ENCODE data around the gene ANXA9.

Gene ANXA9

DNA sequence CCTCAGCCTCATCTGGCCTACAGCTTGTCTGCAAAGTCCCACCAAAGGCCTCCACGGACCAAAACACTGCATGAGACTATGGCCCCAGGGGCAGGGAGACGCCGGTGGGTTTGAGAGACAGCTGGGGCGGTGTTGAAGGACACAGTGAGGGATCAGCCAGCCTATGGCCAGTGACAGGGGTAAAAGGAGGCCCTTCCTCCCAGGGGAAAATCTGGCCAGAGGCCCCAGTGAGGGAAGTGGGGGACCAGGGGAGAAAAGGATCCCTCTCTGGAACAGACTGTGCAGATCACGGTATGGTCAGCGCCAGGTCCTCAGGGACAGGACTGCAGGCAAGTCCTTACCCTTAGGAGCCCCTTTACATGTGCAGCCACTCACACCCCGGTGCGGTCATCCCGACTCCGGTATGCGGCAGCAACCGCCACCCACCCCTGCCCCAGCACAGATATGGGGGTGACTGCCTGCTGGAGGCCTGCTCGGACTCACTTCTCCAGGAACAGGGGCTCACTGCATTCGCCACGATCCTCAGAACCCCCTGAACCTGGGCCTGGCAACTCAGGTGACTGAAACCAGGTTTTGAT is 8.7 kb upstream of the ANXA9 start:
- no peaks in the 10 kb centered on the region for H3K9me3 ChIP-seq
- peaks cover 12% of the 10 kb centered on the region for H3K36me3 ChIP-seq
- no peaks in the 10 kb centered on the region for H3K27me3 ChIP-seq
- H3K4me3 ChIP-seq (ENCODE audit: low read depth, low read length): peak overlapping the region; percentile 78
- DNase-seq: peak; percentile 22
- H3K4me1 ChIP-seq: peaks cover 30% of the 10 kb centered on the region
- TF ChIP-seq, protein P1, sequence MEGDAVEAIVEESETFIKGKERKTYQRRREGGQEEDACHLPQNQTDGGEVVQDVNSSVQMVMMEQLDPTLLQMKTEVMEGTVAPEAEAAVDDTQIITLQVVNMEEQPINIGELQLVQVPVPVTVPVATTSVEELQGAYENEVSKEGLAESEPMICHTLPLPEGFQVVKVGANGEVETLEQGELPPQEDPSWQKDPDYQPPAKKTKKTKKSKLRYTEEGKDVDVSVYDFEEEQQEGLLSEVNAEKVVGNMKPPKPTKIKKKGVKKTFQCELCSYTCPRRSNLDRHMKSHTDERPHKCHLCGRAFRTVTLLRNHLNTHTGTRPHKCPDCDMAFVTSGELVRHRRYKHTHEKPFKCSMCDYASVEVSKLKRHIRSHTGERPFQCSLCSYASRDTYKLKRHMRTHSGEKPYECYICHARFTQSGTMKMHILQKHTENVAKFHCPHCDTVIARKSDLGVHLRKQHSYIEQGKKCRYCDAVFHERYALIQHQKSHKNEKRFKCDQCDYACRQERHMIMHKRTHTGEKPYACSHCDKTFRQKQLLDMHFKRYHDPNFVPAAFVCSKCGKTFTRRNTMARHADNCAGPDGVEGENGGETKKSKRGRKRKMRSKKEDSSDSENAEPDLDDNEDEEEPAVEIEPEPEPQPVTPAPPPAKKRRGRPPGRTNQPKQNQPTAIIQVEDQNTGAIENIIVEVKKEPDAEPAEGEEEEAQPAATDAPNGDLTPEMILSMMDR (IDR thresholded peaks at IDR 0.05; ENCODE audit: low read depth, low read length): no peak

DNA sequence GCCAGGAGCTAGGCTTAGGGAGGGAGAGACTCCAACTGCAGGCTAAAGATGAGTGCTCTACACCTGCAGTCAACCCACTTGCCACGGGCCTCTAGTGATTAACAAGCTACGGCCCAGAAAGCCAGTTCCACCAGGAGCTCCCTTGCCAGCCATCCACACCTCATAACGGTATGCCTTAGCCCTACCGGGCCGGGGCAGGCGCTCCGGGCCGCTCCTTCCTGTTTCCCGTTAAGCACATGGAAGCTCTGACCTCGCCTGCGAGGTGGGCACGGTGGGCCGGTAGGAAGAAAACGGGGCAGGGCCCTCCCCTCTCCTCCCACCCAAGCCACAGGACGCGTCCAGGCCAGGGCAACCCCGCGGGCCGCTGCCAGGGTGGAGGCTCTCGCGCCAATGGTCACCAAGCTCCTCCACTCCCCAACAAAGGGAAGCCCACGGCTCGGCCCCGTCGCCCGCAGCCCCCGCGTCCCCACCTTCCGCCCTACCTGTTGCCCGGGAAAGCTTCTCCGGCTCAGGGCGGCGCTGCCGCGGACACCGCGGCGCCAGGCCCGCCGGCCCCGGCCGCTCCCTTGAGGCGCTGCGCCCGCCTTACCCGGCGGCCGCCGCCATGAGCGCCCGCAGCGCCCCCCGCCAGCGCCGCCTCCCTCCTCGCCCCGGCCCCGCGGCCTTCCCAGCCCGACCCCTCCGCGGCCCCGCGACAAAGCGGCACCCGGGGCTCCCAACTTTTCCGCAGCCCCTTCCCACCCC is 8.1 kb upstream of the ANXA9 start:
- TF ChIP-seq, protein P1 (IDR thresholded peaks at IDR 0.05; ENCODE audit: low read depth, low read length): no peak
- Histone ChIP-seq H3K4me3 (ENCODE audit: low read depth, low read length) (peak overlapping the region; percentile 78), H3K36me3 (peaks cover 5% of the 10 kb centered on the region), H3K27me3 (no peaks in the 10 kb centered on the region), H3K4me1 (peaks cover 30% of the 10 kb centered on the region), H3K9me3 (no peaks in the 10 kb centered on the region)
- peak; percentile 36 for DNase-seq

DNA sequence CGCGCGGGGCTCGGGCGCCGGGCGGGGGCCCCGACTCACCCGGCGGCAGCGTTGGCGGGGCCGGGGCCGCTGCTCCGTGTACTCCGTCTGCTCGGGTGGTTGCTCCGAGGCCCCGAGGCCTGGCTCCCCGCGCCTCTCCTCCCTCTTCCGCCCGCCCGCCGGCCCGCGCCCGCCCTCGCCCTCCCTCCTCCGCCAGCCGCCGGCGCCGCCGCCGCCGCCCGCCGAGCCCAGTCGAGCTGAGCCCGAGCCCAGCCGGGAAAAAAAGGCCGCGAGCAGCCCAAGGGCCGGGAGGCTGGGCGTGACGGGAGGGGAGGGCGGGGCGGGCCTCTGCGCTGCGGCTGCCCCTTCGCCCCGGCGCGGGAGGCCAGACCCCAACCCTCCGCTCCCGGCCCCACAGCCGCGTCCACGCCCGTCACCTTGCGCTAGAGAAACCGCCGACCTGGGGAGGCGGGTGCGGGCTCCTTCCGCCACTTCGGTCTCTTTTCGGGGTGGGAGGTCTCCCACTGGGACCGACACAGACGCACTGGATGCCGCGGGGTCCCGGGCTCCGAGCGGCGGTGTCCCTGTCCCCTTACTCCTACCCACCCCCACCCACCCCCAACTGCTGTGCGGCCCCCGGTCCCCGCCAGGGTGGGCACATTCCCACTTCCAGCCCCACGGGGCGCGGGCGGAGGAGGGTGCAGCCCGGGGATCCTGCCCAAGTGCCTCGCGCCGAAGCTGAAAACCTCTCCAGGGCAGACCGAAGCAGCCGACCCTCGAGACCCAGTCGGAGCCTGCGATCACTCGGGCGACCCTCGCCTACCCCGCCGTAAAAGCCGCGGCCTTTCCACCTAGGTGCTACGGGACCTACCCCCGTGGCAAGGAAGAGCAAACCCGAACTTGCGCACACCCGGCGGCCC is 7.3 kb upstream of the ANXA9 start, which contains the start of gene CERS2:
CERS2 (minus strand) TSS at position 256 of the 899 bp plus-strand sequence. CDS start 5,745 bp downstream, outside the sequence.
- Histone ChIP-seq H3K27me3 (no peaks in the 10 kb centered on the region), H3K36me3 (0 out of 2 replicates have a peak, but pooled peaks cover 3% of the 10 kb centered on the region), H3K9me3 (no peaks in the 10 kb centered on the region), H3K4me1 (peaks cover 30% of the 10 kb centered on the region), H3K4me3 (ENCODE audit: low read depth, low read length) (peak within 1 kb of the TSS; percentile 78)
- TF ChIP-seq, protein P1 (IDR thresholded peaks at IDR 0.05; ENCODE audit: low read depth, low read length): no peak
- peak; percentile 91 for DNase-seq

DNA sequence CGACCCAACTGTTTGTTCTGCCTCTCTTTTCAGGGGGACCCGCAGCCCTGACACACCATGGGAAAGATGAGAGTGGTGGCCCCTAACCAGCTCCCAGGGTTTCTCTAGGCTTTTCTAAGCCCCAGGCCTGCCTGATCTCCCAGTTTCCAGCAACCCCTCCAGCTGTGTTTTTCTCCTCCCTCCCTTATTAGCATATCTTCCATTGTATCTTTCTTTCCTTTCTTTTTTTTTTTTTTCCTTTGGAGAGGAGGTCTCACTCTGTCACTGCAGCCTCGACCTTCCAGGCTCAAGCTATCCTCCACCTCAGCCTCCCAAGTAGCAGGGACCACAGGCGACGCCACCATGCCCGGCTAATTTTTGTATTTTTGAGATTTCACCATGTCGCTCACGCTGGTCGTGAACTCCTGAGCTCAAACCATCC is 5.7 kb upstream of the ANXA9 start:
- peaks cover 28% of the 10 kb centered on the region for H3K4me1 ChIP-seq
- H3K4me3 ChIP-seq (ENCODE audit: low read depth, low read length): no peak overlapping the region
- no peaks in the 10 kb centered on the region for H3K27me3 ChIP-seq
- H3K36me3 ChIP-seq: 0 out of 2 replicates have a peak, but pooled peaks cover 3% of the 10 kb centered on the region
- TF ChIP-seq, protein P1 (IDR thresholded peaks at IDR 0.05; ENCODE audit: low read depth, low read length): no peak
- DNase-seq: no peak
- no peaks in the 10 kb centered on the region for H3K9me3 ChIP-seq

DNA sequence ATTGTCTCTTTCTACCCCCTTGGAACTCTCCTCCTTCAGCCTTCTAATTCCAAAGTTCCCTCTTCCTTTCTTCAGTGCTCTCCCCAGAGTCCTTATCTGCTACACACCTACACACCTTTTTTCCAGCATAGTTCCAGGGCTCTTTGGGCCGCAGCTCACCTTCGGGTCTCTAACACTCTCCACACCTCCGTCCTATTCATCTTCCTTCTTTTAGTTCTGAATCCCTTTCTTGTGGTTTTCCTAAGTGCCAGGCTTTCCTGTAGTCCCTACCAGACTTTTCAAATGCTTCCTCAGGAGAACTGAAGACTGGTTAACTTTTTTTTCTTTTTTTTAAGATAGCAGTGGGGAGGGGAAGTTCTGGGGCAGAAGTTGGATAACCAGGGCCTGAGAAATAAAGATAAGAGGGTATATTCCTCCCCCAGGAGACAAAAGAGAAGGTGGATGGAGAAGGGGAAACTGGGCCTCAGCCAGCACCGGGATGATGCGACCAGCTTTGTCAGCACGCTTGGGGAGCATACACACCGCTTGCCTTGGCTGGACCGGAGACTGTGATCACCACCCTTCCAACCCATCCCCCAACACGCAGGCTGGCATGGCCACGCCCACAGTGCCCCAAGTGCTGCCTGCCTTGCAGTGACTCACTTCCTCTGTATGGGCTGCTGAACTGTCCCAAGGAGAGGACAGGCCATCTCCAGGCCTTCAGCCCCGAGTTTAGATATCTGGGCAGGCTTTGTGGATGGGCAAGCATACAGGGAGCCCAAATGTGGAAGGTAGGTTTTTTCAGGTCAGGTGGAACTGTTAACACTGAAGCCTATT is 5.0 kb upstream of the ANXA9 start:
- Histone ChIP-seq H3K27me3 (no peaks in the 10 kb centered on the region), H3K9me3 (no peaks in the 10 kb centered on the region), H3K36me3 (0 out of 2 replicates have a peak, but pooled peaks cover 3% of the 10 kb centered on the region), H3K4me3 (ENCODE audit: low read depth, low read length) (no peak overlapping the region), H3K4me1 (peaks cover 22% of the 10 kb centered on the region)
- TF ChIP-seq, protein P1 (IDR thresholded peaks at IDR 0.05; ENCODE audit: low read depth, low read length): no peak
- peak; percentile 65 for DNase-seq
